Measurements from ENCODE around the gene IFI27L1.

Gene IFI27L1

DNA sequence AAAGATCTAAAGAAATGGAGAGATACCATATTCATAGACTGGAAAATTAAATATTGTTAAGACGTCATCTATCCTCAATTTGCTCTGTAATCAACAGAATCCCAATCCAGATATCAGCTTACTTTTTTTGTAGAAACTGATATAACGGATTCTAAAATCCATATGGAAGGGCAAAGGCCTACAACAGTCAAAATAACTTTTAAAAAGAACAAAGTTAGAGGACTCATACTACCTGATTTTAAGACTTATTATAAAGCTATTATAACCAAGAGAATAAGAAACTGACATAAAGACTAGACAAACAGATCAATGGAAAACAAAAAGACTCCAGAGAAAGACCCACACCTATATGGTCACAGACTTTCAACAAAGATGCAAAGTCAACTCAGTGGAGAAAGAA lies 6.1 kb upstream of the IFI27L1 start:
- DNase-seq = no peak
- intact Hi-C loops (cut with DNase I) = no loop called here

DNA sequence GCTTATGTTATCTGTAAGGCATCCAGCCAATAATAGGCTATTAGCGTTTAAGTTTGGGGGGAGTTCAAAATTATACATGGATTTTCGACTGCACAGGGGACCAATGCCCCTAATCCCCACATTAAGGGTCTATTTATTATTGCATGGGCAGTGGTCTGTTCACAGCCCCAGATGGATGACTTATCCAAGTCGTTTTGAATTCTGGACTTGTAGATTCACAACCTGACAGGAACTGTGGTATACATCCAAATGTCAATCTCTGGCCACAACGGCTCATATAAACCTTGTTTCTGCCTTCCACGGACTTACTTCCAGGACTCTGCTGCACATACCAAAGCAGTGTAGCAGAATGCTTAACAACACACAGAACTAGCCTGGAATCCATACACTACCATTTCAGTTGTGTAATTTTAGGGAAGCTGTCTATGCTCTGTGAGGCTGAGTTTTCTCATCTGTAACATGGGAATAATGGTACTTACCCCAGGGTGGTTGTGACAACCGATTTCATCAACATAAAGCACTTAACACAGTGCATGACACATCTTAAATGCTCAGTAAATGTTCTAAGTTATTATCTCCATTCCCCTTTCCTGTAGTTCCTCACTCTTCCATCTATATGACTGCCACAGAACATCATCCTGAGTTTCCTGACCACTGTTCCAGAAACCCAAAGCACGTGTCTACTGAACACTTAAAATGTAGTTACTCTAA lies 3.8 kb upstream of the IFI27L1 start:
- no peak for DNase-seq
- intact Hi-C loops (cut with DNase I) = no loop called here

DNA sequence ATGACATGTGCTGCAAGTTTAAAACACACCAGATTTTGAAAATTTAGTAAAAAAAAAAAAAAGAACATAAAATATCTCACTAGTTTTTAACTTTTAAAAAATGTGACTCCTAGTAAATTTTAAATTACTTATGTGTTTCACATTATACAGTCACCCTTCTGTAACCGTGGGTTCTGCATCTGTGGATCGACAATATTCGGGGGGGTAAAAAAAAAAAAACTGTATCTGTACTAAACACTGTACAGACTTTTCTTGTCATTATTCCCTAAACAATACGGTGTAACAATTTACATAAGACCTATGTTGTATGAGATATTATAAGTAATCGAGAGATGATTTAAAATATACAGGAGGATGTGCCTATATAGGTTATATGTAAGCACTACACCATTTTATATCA lies 3.3 kb upstream of the IFI27L1 start:
- intact Hi-C loops (cut with DNase I) = no loop called here
- DNase-seq = no peak

DNA sequence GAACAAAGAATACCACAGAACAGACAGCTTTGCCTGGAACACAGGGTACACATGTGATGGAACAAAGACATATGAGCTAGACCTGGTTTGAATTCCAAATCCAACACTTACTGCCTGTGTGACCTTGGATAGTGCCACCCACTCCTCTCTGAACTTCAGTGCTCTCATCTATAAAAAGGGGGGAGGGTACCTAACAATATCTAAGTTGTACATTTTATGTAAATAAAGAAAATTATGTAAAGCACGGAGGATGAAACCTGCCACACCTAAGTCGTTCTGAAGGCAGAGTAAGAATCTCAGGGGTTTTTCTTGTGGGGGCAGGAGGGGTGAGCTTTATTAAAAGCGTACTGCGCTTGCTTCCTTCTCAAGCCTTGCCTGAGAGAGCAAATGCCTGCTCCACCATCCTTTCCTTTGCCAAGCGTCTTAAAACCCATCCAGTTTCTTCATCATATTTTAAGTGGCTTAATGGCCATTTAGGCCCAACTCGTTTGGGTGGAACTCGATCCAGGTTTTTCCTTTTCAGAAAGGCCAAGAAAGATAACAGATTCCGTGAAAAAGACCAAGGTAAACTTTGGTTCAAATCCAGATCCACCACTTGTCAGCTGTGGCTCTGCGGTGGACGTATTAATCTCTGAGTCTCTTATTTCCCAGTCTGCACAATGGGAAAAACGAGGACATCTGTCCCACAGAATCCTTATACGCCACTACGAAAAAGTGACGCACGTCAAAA lies 1.1 kb upstream of the IFI27L1 start:
- intact Hi-C loops (cut with DNase I) = loop anchor here (2.0 to 5.0 kb wide), 3 partner anchors 47 to 97 kb away; partner anchors contain the start of gene IFI27L2

DNA sequence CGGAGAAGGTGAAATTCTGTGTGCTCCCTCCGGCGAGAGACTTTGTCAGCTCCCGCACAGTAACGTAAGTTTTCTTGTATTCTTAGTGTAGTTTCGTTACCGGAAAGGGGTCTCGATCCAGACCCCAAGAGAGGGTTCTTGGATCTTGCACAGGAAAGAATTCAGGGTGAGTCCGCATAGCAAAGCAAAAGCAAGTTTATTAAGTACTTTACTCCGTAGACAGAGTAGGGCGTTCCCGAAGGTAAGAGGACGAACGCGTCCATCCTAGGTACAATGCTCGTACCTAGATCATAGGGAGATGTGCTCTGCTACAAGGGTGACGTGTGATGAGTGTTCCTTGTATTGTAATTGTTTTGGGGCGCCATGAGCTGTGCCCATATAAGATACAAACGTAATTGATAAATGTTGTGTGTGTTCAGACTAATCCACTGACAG lies 293 bp downstream of the IFI27L1 start:
- intact Hi-C loops (cut with DNase I) = loop anchor here (2.0 to 5.0 kb wide), 3 partner anchors 46 to 96 kb away; partner anchors contain the start of gene IFI27L2
- DNase-seq = no peak

More for the DNA sequence above, 1.1 kb upstream of the IFI27L1 start:
- no peak for DNase-seq

DNA sequence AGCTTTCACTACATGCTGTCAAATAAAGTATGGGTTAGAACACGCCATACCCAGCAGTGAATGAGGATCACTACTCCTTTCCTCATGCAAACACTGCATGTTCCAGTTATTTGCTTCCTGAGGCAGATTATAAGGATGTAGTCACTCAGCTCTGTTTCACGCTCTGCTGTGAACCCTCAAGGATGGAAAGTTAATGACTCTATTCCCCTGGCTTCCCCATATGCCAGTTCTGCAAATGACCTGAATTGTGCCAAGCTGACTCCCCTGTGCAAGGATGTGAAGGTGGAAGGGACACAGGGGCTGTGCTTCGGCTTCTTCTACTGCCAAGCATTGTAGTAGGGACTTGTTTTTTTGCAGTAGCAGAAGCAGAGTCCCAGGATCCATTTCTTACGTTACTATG lies 6.8 kb downstream of the IFI27L1 start:
- no peak for DNase-seq
- intact Hi-C loops (cut with DNase I) = no loop called here

DNA sequence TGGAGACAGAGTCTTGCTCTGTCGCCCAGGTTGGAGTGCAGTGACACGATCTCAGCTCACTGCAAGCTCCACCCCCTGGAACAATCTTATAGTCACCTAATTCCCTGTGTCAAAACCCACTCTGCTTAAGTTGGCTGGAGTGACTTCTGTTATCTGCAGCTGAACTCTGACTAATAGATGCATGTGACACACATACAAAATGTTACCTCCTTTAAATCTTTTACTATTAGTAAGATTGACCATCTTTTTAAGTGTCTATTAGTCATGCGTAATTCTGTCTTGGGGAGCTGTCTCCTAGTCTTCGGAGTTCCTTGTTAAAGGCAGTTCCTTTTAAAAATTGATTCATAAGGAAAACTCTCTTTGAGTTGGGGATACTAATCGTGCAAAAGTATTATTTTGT lies 7.4 kb downstream of the IFI27L1 start:
- DNase-seq = no peak
- intact Hi-C loops (cut with DNase I) = no loop called here

DNA sequence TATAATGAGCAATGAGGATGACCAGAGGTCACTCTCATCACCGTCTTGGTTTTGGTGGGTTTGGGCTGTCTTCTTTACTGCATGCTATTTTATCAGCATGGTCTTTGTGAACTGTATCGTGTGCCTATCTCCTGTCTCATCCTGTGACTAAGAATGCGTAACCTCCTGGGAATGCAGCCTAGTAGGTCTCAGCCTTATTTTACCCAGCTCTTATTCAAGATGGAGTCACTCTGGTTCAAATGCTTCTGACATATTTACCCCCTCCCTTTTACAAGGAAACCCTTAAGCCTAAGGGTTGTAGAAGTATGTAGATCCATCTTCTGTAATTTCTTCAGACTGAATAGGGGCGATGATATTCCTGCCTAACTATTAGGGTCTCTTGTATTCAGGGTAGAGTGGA lies 8.4 kb downstream of the IFI27L1 start:
- DNase-seq = no peak
- intact Hi-C loops (cut with DNase I) = no loop called here

DNA sequence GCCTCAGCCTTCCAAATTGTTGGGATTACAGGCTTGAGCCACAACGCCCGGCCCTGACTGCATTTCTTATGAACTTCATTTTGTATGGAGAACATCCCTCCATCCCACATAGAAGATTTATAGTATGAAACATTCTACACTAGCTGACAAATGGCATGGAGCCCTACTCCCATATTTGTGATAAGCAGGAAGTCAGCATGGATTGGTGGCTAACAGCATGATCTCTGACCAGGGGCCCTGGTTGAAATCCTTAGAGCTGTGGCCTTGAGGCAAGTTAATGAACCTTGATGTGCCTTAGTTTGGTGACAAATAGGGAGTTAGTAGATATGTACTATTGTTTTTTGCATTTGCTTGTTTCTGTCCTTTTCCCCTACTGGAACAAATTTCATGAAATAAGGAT lies 12.3 kb downstream of the IFI27L1 start:
- DNase-seq = no peak
- intact Hi-C loops (cut with DNase I) = no loop called here

DNA sequence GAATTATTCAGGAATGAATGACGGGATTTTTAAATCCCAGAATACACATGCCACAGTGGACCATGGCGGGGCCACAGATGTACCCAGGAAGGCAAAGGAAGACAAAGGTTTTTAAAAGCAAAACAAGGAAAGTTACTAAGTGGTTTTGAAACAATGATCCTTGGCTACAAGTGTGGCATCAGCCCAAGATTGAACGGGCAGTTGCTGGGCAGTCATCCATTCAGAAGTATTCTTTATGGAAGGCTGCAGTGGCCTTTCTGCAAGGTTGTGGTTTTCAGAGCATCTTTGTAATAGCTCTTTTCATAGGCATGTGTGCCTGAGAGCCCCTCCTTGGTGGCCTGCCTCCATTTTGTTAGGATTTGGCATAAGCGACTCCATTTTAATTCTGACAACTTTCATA lies 16.0 kb downstream of the IFI27L1 start:
- intact Hi-C loops (cut with DNase I) = no loop called here
- DNase-seq = no peak

DNA sequence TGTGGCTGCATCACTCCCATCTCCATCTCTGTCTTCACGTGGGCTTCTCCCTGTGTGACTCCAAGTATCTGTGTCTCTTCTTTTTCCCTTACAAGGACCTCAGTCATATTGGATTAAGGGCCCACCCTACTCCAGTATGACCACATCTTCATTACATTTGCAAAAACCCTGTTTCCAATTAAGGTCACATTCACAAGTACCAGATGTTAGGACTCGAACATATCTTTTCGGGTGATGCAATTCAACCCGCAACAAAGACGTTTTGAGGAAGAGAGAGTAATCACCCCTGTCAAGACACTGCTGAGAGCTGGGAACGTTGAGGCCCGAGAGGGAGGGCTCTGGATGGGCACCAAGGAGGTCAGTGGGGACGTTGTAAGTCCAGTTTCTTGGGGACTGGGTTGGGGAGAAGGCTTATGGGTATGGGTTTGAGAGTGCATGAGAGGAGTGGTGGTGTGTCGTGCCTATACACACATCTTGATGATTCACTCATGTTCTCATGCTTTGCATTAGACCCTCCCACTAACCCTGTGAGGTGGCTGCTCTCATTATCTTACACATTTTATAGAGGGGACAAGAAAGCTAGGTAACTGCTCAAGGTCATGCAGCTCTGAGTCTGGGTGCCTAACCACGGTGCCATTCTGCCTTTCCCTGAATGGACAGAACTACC lies 17.3 kb downstream of the IFI27L1 start:
- intact Hi-C loops (cut with DNase I) = no loop called here
- no peak for DNase-seq

DNA sequence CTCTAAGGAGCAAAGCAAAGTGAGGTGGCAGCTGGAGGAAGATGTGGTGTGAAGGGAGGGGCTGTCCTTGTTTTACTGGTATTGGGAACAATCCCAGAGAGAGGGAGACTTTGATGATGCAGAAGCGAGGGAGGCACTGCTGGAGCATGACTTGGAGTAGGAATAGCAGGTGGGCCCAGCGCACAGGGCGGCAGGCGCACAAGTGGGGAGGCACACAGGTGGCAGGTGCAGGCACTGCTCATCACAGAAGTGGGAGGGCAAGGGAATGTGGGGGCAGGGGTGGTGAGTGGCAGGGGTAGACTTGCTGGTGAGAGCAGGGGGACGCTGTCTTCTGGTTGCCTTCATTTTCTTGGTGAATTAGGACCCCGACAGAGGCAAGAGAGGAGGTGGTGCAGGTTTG lies 17.9 kb downstream of the IFI27L1 start:
- intact Hi-C loops (cut with DNase I) = no loop called here
- no peak for DNase-seq

DNA sequence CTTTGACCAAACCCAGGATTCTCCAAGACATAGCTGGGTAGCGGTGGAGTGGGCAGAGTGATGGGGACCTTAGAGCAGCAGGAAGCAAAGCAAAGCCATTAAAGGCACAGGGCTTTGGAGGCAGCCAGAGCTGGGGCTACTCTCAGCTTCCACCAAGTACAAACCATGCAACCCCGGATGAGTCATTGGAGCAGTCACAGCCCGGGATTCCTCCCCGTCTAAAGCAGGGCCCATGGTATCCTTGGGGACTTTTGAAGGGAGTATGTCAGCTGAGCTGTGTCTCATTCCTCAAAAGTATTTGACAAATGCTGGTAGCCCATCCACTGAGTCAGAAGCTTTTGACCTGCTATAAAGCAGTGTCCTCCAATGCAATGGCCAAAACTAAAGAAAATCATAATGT lies 19.7 kb downstream of the IFI27L1 start:
- intact Hi-C loops (cut with DNase I) = no loop called here
- DNase-seq = no peak

DNA sequence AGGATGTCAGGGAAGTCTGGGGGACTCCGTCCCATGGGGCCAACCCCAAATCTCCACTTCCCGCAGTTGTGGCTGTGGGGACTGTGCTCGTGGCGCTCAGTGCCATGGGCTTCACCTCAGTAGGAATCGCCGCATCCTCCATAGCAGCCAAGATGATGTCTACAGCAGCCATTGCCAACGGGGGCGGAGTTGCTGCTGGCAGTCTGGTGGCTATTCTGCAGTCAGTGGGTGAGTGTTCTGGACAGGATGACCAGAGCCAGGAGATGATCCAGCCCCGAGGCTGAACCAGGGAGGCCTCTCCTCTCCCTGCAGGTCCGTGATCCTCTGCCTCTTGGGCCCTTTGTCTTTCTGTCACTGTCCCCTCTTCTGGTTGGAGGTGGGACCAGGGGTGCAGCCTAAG lies 20.6 kb downstream of the IFI27L1 start:
- intact Hi-C loops (cut with DNase I) = no loop called here
- peak in 4 of 10 donors; percentile 43 to 89 (median 52) for DNase-seq

DNA sequence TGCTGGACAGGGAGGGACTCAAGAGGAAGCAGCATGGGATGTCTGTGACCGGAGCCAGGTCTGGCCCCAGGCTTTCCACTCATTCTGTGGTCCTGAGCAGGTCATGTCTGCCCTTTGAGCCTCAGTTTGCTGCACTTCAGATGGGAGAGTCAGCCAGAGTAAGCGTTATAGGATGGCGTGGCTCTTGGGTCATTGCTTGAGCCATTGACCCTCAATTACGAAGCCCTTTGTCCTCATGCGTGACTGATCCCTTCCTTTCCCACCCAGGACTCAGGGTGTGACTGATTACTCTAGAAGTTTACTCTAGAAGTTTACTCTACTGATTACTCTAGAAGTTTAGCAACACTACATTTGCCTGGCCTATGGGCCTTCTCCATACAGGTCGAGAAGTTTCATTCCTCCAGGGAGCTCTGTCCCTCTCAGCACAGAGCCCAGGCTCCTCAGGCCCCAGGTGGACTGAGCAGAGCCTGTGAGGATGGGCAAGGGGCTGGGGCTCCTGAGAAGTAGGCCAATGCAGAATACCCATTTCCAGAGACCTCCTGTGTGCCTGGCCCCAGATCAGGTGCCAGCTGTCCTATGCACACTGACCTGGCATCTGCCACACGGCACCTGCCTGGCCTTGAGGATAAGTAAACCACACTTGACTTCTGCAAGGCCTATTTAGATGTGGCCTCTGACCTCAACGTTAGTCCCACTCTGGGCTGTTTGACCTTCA lies 21.8 kb downstream of the IFI27L1 start:
- intact Hi-C loops (cut with DNase I) = no loop called here

DNA sequence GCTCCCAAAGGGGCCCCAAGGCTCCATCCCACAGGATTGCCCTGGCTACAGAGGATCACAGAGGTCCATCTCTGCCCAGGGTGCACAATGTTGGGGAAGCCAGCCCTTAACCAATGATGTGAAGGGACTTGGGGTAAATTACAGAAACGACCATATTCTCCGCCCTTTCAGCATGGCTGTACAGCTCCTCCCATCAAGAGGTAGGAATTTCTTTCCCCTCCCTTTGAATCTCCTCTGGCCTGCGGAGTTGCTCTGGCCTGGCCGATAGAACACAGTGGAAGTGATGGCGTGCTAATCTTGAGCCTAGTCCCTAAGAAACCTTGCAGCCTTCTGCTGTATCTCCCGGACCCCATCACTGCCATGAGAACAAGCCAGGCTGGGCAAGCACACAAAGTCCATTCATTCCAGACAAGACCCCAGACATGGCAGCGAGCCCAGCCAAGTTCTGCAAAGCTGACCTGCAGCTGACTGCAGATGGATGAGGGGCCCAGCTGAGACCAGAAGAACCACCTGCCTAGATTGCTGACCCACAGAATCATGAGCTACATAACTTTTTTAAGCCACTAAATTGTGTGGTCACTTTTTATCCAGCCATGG lies 22.5 kb downstream of the IFI27L1 start:
- intact Hi-C loops (cut with DNase I) = no loop called here
- peak in 2 of 10 donors; percentile 29 to 30 for DNase-seq

More for the DNA sequence above, 21.8 kb downstream of the IFI27L1 start:
- peak in 1 of 10 donors; percentile 77 for DNase-seq

DNA sequence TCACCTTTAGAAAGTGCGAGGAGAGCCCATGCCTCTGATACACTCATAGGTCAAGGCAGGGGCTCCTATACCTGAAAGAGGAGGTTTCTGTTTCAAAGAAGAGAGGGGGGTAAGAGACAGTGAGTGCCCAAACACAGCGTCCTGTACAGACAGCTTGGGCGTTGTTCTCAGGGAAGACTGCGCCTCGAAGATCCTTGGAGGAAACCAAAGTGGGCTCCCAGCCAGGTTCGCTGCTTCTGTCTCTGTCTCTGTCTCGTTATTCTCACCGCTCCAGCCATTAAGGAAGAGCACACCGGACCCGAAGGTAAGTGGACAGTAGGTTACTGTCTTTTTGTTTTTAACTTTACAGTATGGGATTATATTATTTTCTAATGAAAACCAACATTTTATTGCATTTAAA lies 23.6 kb downstream of the IFI27L1 start:
- intact Hi-C loops (cut with DNase I) = no loop called here
- no peak for DNase-seq

DNA sequence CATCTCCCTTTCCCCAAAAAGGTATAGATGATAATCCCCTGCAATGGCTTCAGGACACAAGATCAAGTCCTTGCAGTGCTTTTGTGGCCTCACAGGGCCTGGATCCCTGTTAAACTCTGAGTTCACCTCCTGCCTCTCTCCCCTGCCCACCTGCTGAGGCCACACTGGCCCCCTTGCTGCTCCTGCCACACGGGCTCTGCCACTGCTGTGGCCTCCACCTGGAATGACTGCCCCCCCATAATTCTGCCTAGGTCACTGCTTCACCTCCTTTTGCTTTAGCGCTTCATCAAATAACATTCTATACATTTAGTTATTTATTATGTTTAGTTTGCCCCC lies 28.8 kb downstream of the IFI27L1 start:
- no peak for DNase-seq
- intact Hi-C loops (cut with DNase I) = no loop called here

DNA sequence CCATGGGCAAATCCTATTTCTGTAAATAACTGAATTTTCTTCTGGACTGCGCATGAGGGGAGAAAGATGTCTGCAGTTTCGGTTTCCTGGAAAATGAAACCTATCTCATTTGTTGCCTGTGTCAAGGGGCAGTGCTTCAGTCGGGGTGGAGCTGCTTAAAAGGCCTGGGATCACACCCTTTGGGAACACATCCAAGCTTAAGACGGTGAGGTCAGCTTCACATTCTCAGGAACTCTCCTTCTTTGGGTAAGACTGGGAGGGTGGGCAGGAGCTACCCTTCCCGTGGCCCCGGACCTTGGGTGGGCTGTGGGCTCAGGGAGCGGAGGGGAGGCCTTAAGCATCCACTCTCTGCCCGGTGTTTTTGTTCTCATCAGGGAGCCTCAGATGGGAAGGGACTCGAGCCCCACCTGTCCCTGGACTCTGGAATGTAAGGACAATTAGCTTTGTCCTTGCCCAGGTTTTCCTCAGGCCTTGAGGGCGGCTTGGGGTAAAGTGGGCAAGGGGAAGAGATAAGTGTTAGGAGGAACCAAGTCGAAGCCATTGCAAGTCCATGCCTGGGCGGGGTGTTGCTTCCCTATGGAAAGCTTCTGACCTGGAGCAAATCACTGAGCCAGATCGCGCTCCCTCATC lies 29.6 kb downstream of the IFI27L1 start, which contains the start of gene IFI27:
IFI27 (plus strand) TSS at position 185 of the 630 bp plus-strand sequence.
- DNase-seq = no peak
- intact Hi-C loops (cut with DNase I) = no loop called here

Data from posterior cingulate gyrus (tissue), 11 donors.